Fibroblast of skin of left biceps (primary cell): Measurements from ENCODE around the gene SLC7A11.
A peak's percentile ranks its signal among the peaks of the same experiment; 100 is the strongest.
"Not testable (repeated sequence)": the region's sequence is repeated elsewhere in the genome, so short reads cannot be mapped to it uniquely, and the experiment has no call there.

Experiments used
- DNase-seq, 2 experiments: peaks; one replicate each; pipeline ENCODE4 v3.0.0-alpha.2; 2013; ENCODE audit warnings: low read depth in 2 of 2

The SLC7A11 gene

GRCh38 chr4:138242834-138243156, 646 bp upstream of the SLC7A11 start:
- no peak for DNase-seq

GRCh38 chr4:138241281-138242075, 671 bp downstream of the SLC7A11 start:
- DNase-seq = no peak

- DNase-seq = no peak
Observed at GRCh38 chr4:138239491-138239890, 2.7 kb downstream of the SLC7A11 start.

- DNase-seq = no peak
Observed at GRCh38 chr4:138238521-138239292, 3.4 kb downstream of the SLC7A11 start.

GRCh38 chr4:138237132-138237531, 5.0 kb downstream of the SLC7A11 start:
- not testable (repeated sequence) for DNase-seq

GRCh38 chr4:138236037-138236436, 6.1 kb downstream of the SLC7A11 start:
- DNase-seq = no peak

GRCh38 chr4:138235419-138235952, 6.7 kb downstream of the SLC7A11 start:
- no peak for DNase-seq

GRCh38 chr4:138234248-138234647, 7.9 kb downstream of the SLC7A11 start:
- no peak for DNase-seq

GRCh38 chr4:138233313-138234034, 8.7 kb downstream of the SLC7A11 start:
- no peak for DNase-seq

- no peak for DNase-seq
Observed at GRCh38 chr4:138232364-138232763, 9.8 kb downstream of the SLC7A11 start.

GRCh38 chr4:138230048-138230447, 12.1 kb downstream of the SLC7A11 start:
- no peak for DNase-seq

- no peak for DNase-seq
Observed at GRCh38 chr4:138229160-138229559, 13.0 kb downstream of the SLC7A11 start.

- DNase-seq = no peak
Observed at GRCh38 chr4:138226351-138226750, 15.8 kb downstream of the SLC7A11 start.

- no peak for DNase-seq
Observed at GRCh38 chr4:138225477-138225876, 16.7 kb downstream of the SLC7A11 start.

GRCh38 chr4:138224614-138225013, 17.5 kb downstream of the SLC7A11 start:
- DNase-seq = no peak

- no peak for DNase-seq
Observed at GRCh38 chr4:138223231-138223910, 18.8 kb downstream of the SLC7A11 start.

GRCh38 chr4:138222046-138222445, 20.1 kb downstream of the SLC7A11 start:
- DNase-seq = peak; percentile 88 to 90

- DNase-seq = no peak
Observed at GRCh38 chr4:138218976-138219375, 23.2 kb downstream of the SLC7A11 start.

GRCh38 chr4:138217567-138217966, 24.6 kb downstream of the SLC7A11 start:
- DNase-seq = no peak

- no peak for DNase-seq
Observed at GRCh38 chr4:138216272-138216867, 25.8 kb downstream of the SLC7A11 start.

- DNase-seq = peak in 1 of 2 experiments; percentile 6
Observed at GRCh38 chr4:138210576-138210975, 31.6 kb downstream of the SLC7A11 start.
